NCI-H82 (cell line): ENCODE data around the gene LY6G6C.

Experiments
- DNase-seq: peaks from one replicate; lab custom pipeline; 2025; lab: John Stamatoyannopoulos, UW

LY6G6C gene

GRCh38 chr6:31680226-31681134 is 41.1 kb downstream of the LY6G6C start, which contains the start of gene LY6G5C:
Gene LY6G5C (minus strand): TSS chr6:31681067. CDS start chr6:31680373, 694 bp downstream.
- DNase-seq, result peak; percentile 88

GRCh38 chr6:31677955-31678354 is 43.6 kb downstream of the LY6G6C start:
- DNase-seq, result no peak

- DNase-seq, result no peak
Measured at GRCh38 chr6:31676904-31677303, 44.6 kb downstream of the LY6G6C start.

- no peak for DNase-seq
Measured at GRCh38 chr6:31676322-31676903, 45.1 kb downstream of the LY6G6C start.

- no peak for DNase-seq
Measured at GRCh38 chr6:31669676-31670075, 51.9 kb downstream of the LY6G6C start, which contains the start of gene LY6G5B. Gene LY6G5B (plus strand): TSS chr6:31669976. CDS start chr6:31670951, 975 bp downstream.
